HCT116 (cell line): ENCODE data around the gene SLC8A1. TPM values are rescaled to one million over a fixed set of nuclear protein-coding genes. Genes with fewer than 3 reads are reported as not detected.

ENCODE experiments used
- ATAC-seq: fragments of 200-7000 bp; cut with Tn5 transposase; 2 replicates; pipeline ENCODE4 v1.9.1; 2020; ENCODE audit warnings: mild to moderate bottlenecking, moderate library complexity
- BruUV-seq: library from RNA; stranded (reverse); fragments of 400-500 nt; replicated peaks from 2 replicates; lab custom pipeline; 2021; lab: Mats Ljungman, UMichigan
- CTCF ChIA-PET: fragments of 300-600 bp; sonication (Branson Sonifier 250); formaldehyde crosslinking; loops from one replicate; lab custom pipeline; 2021; ENCODE audit warnings: antibody characterized with exemption; lab: Charles Lee
- POLR2A ChIA-PET: fragments of 300-600, 350-600 bp; sonication (Branson Sonifier 250); formaldehyde crosslinking; loops from one replicate; lab custom pipeline; 2021; ENCODE audit warnings: antibody characterized with exemption; lab: Charles Lee
- RAD21 ChIA-PET, 2 experiments: fragments of 300-600 bp; sonication (Branson Sonifier 250); formaldehyde crosslinking; loops; one replicate each; lab custom pipeline; 2023; ENCODE audit warnings: low total read pairs in 2 of 2; ENCODE audit not compliant: uncharacterized antibody in 2 of 2, unreplicated experiment in 2 of 2, low non-redundant PET in 1 of 2; lab: Charles Lee
- DNase-seq: peaks from one replicate; pipeline ENCODE4 v3.0.0-alpha.2; 2010; ENCODE audit warnings: low read depth, low spot score
- H2AFZ ChIP-seq: fragments of 200-600 bp; shearing (Covaris generic), sonication (generic); 2 replicates; pipeline ENCODE4 v1.6.1; 2017; ENCODE audit warnings: low read depth, mixed run types, mixed read lengths, antibody characterized with exemption, low read length; ENCODE audit not compliant: poor library complexity, severe bottlenecking
- H3K27ac ChIP-seq: 2 replicates; pipeline ENCODE4 v1.5.1; 2012; ENCODE audit warnings: low read depth, low read length
- H3K27me3 ChIP-seq: fragments of 200-600 bp; sonication (generic); 2 replicates; pipeline ENCODE4 v1.6.1; 2016; ENCODE audit warnings: mixed run types, low read length, mixed read lengths; ENCODE audit not compliant: insufficient read depth
- H3K36me3 ChIP-seq, 2 experiments: fragments of 200-500 bp in 1 of 2; fragments of 200-600 bp in 1 of 2; sonication (Bioruptor generic) in 1 of 2; sonication (generic) in 1 of 2; 2 replicates each; pipeline versions ENCODE4 v1.5.1 to v1.6.1; 2014 to 2016; ENCODE audit warnings: low read length in 2 of 2, inconsistent platforms in 1 of 2, mixed read lengths in 1 of 2, mixed run types in 1 of 2; ENCODE audit not compliant: insufficient read depth in 2 of 2, control insufficient read depth in 1 of 2
- H3K4me1 ChIP-seq, 2 experiments: fragments of 200-600 bp in 1 of 2; sonication (generic) in 1 of 2; 2 replicates each; pipeline versions ENCODE4 v1.5.1 to v1.6.1; 2012 to 2017; ENCODE audit warnings: low read length in 2 of 2, inconsistent platforms in 1 of 2, mild to moderate bottlenecking in 1 of 2, mixed read lengths in 1 of 2, mixed run types in 1 of 2, moderate library complexity in 1 of 2; ENCODE audit not compliant: insufficient read depth in 2 of 2, control insufficient read depth in 1 of 2
- H3K4me2 ChIP-seq: fragments of 200-600 bp; sonication (generic); 2 replicates; pipeline ENCODE4 v1.6.1; 2017; ENCODE audit warnings: mixed run types, low read length, mixed read lengths
- H3K4me3 ChIP-seq, 2 experiments: fragments of 200-600 bp in 1 of 2; sonication (generic) in 1 of 2; replicated peaks in 1 of 2; 2 replicates each; pipeline ENCODE4 v1.5.1; 2011 to 2016; ENCODE audit warnings: low read length in 2 of 2, control low read depth in 1 of 2, low read depth in 1 of 2, mild to moderate bottlenecking in 1 of 2, mixed read lengths in 1 of 2, mixed run types in 1 of 2
- H3K79me2 ChIP-seq: fragments of 200-600 bp; sonication (generic); 2 replicates; pipeline ENCODE4 v1.6.1; 2017; ENCODE audit warnings: mild to moderate bottlenecking, mixed run types, low read length, moderate library complexity, mixed read lengths; ENCODE audit not compliant: insufficient read depth
- H3K9ac ChIP-seq: fragments of 200-600 bp; sonication (generic); 2 replicates; pipeline ENCODE4 v1.6.1; 2016; ENCODE audit warnings: low read length, mixed read lengths
- H3K9me2 ChIP-seq: fragments of 200-600 bp; sonication (generic), shearing (Covaris generic); 2 replicates; pipeline ENCODE4 v1.6.1; 2017; ENCODE audit warnings: mixed run types, mild to moderate bottlenecking, moderate library complexity; ENCODE audit not compliant: insufficient read depth
- H3K9me3 ChIP-seq, 2 experiments: fragments of 200-500 bp in 1 of 2; fragments of 200-600 bp in 1 of 2; sonication (Bioruptor generic) in 1 of 2; sonication (generic) in 1 of 2; 2 replicates each; pipeline ENCODE4 v1.6.1; 2014 to 2017; ENCODE audit warnings: low read length in 2 of 2, mixed read lengths in 2 of 2, inconsistent platforms in 1 of 2, low read depth in 1 of 2, mild to moderate bottlenecking in 1 of 2, mixed run types in 1 of 2, moderate library complexity in 1 of 2; ENCODE audit not compliant: control insufficient read depth in 1 of 2, insufficient read depth in 1 of 2
- H4K20me1 ChIP-seq: fragments of 200-600 bp; sonication (generic), shearing (Covaris generic); 2 replicates; pipeline ENCODE4 v1.6.1; 2017; ENCODE audit warnings: mixed run types, mild to moderate bottlenecking, moderate library complexity; ENCODE audit not compliant: insufficient read depth
- CBX3 ChIP-seq: IDR thresholded peaks from 2 replicates; pipeline ENCODE4 v1.6.1; 2012; ENCODE audit warnings: low read depth
- CEBPB ChIP-seq: IDR thresholded peaks from 2 replicates; pipeline ENCODE4 v1.6.1; 2012; ENCODE audit warnings: low read depth
- EZH2 ChIP-seq: fragments of 200-600 bp; sonication (generic); IDR thresholded peaks from 2 replicates; pipeline ENCODE4 v1.6.1; 2017; ENCODE audit warnings: antibody characterized with exemption, mixed run types
- EZH2phosphoT487 ChIP-seq: fragments of 200-600 bp; IDR thresholded peaks from 2 replicates; pipeline ENCODE4 v1.6.1; 2018; ENCODE audit warnings: antibody characterized with exemption, borderline replicate concordance
- FOSL1 ChIP-seq: IDR thresholded peaks from 2 replicates; pipeline ENCODE4 v1.6.1; 2012; ENCODE audit warnings: low read depth
- SIN3A ChIP-seq: IDR thresholded peaks from 2 replicates; pipeline ENCODE4 v1.6.1; 2012; ENCODE audit warnings: low read depth
- SP1 ChIP-seq: IDR thresholded peaks from 2 replicates; pipeline ENCODE4 v1.6.1; 2012; ENCODE audit warnings: low read depth
- SRF ChIP-seq: IDR thresholded peaks from 2 replicates; pipeline ENCODE4 v1.6.1; 2012; ENCODE audit warnings: low read depth
- YY1 ChIP-seq: IDR thresholded peaks from 2 replicates; pipeline ENCODE4 v1.6.1; 2011; ENCODE audit warnings: low read length, low read depth, moderate library complexity, mild to moderate bottlenecking; ENCODE audit not compliant: insufficient replicate concordance; ENCODE audit errors: extremely low read depth
- ZBTB33 ChIP-seq: IDR thresholded peaks from 2 replicates; pipeline ENCODE4 v1.6.1; 2011; ENCODE audit warnings: mild to moderate bottlenecking, low read length, moderate library complexity; ENCODE audit not compliant: insufficient replicate concordance; ENCODE audit errors: extremely low read depth
- ZFX ChIP-seq: fragments of 450-650 bp; IDR thresholded peaks from 2 replicates; pipeline ENCODE4 v1.6.1; 2017
- ZNF274 ChIP-seq: fragments of 200-500 bp; sonication (Bioruptor generic); IDR thresholded peaks from 2 replicates; pipeline ENCODE4 v1.6.1; 2014; ENCODE audit warnings: mild to moderate bottlenecking, low read depth, low read length, inconsistent platforms
- intact Hi-C: fragments of 100-400 bp; cut with micrococcal nuclease; formaldehyde crosslinking; loops from 2 replicates; pipeline ENCODE4 v1.10.0; 2022
- total RNA-seq: library from RNA; stranded (reverse); gene quantifications from one replicate; pipeline ENCODE4 v1.2.1, GENCODE V29; 2021; ENCODE audit not compliant: unreplicated experiment

The SLC8A1 gene
- total RNA-seq, 1 experiment from 2014 or later: 0.07 TPM

- TF ChIP-seq EZH2: no peak
- no peak for TF ChIP-seq CBX3
- no peak for TF ChIP-seq ZNF274
- TF ChIP-seq SP1: no peak
- no peak for TF ChIP-seq FOSL1
- no peak for TF ChIP-seq SRF
- no peak for TF ChIP-seq SIN3A
- TF ChIP-seq CEBPB: no peak
- TF ChIP-seq, all 23 proteins: peak for 0
These were observed 354.1 kb downstream of the SLC8A1 start (continued) for GRCh38 chr2:40097691-40098385.

GRCh38 chr2:40096360-40096759 lies 355.5 kb downstream of the SLC8A1 start:
- TF ChIP-seq EZH2 (no peak), EZH2phosphoT487 (no peak), SIN3A (no peak), SRF (no peak), ZFX (no peak), CBX3 (no peak), YY1 (no peak), ZBTB33 (no peak)
- Histone ChIP-seq H2AFZ (no peak overlapping the region), H3K79me2 (no peaks in the 10 kb centered on the region), H3K9ac (no peak overlapping the region), H3K27me3 (peaks cover 11% of the 10 kb centered on the region; the same call in 1 of the 2 replicates), H3K9me3 (no peaks in the 10 kb centered on the region), H3K4me1 (no peaks in the 10 kb centered on the region), H4K20me1 (no peaks in the 10 kb centered on the region), H3K4me2 (no peak overlapping the region), H3K4me3 (no peak overlapping the region), H3K9me2 (no peaks in the 10 kb centered on the region), H3K36me3 (no peaks in the 10 kb centered on the region), H3K27ac (no peak overlapping the region)
- RAD21 ChIA-PET: no interaction called here
- POLR2A ChIA-PET: no interaction called here
- intact Hi-C loops: no loop called here
- DNase-seq: no peak
- BruUV-seq: no TSS peak
- CTCF ChIA-PET: no interaction called here
- ATAC-seq: no peak
